K562 (cell line): ENCODE results near the gene TMEM248. TPM values are rescaled to one million over a fixed set of nuclear protein-coding genes. Genes with fewer than 3 reads are reported as not detected.

Experiments
- BACH1 ChIP-seq: fragments of 200-800 bp; sonication (Bioruptor generic); IDR thresholded peaks from 2 replicates; pipeline ENCODE4 v1.6.1; 2016; ENCODE audit warnings: missing genetic modification characterization, missing compliant biosample characterization
- CCAR2 ChIP-seq: fragments of 200-400 bp; formaldehyde crosslinking; IDR thresholded peaks from 2 replicates; pipeline ENCODE4 v1.6.1; 2017; ENCODE audit warnings: mild to moderate bottlenecking, low read depth, low read length
- CREM ChIP-seq: IDR thresholded peaks from 2 replicates; pipeline ENCODE4 v1.6.1; 2014; ENCODE audit warnings: antibody characterized with exemption, low read depth
- EHMT2 ChIP-seq: fragments of 450-650 bp; IDR thresholded peaks from 2 replicates; pipeline ENCODE4 v1.6.1; 2018; ENCODE audit warnings: antibody characterized with exemption
- GATAD2B ChIP-seq: fragments of 450-650 bp; IDR thresholded peaks from 2 replicates; pipeline ENCODE4 v1.6.1; 2017; ENCODE audit warnings: mild to moderate bottlenecking, borderline replicate concordance
- HLTF ChIP-seq: fragments of 450-650 bp; IDR thresholded peaks from 2 replicates; pipeline ENCODE4 v1.6.1; 2016
- HNRNPL ChIP-seq: fragments of 200-400 bp; formaldehyde crosslinking; IDR thresholded peaks from 2 replicates; pipeline ENCODE4 v1.6.1; 2017; ENCODE audit warnings: low read depth, mild to moderate bottlenecking, low read length
- KDM1A ChIP-seq, 2 experiments: fragments of 450-650 bp; IDR thresholded peaks; 2 replicates each; pipeline ENCODE4 v1.6.1; 2016; ENCODE audit warnings: mild to moderate bottlenecking in 2 of 2
- POLR2AphosphoS5 ChIP-seq: IDR thresholded peaks from 2 replicates; pipeline ENCODE4 v1.6.1; 2011; ENCODE audit warnings: mild to moderate bottlenecking, low read depth, low read length, moderate library complexity; ENCODE audit not compliant: control insufficient read depth, insufficient read depth
- POU5F1 ChIP-seq: fragments of 150-350 bp; IDR thresholded peaks from 2 replicates; pipeline ENCODE4 v1.6.1; 2014; ENCODE audit warnings: borderline replicate concordance, low read length, low read depth, mild to moderate bottlenecking; ENCODE audit not compliant: partially characterized antibody
- RBM17 ChIP-seq: fragments of 200-400 bp; formaldehyde crosslinking; IDR thresholded peaks from 2 replicates; pipeline ENCODE4 v1.6.1; 2017; ENCODE audit warnings: low read depth, mild to moderate bottlenecking, low read length, borderline replicate concordance
- RFX5 ChIP-seq: IDR thresholded peaks from 2 replicates; pipeline ENCODE4 v1.6.1; 2011; ENCODE audit warnings: low read depth, mild to moderate bottlenecking, improper control_type of control experiment, low read length
- SNRNP70 ChIP-seq: fragments of 200-400 bp; formaldehyde crosslinking; optimal IDR thresholded peaks from 2 replicates; pipeline ENCODE3; 2017; ENCODE audit warnings: low read depth, low read length
- SPI1 ChIP-seq: IDR thresholded peaks from 2 replicates; pipeline ENCODE4 v1.6.1; 2011; ENCODE audit warnings: low read depth, low read length, control low read depth, borderline replicate concordance
- TAF15 ChIP-seq: fragments of 200-400 bp; formaldehyde crosslinking; IDR thresholded peaks from 2 replicates; pipeline ENCODE4 v1.6.1; 2017; ENCODE audit warnings: mild to moderate bottlenecking, low read depth, low read length, moderate library complexity
- ZC3H8 ChIP-seq: fragments of 450-650 bp; IDR thresholded peaks from 2 replicates; pipeline ENCODE4 v1.6.1; 2017
- ZNF146 ChIP-seq: IDR thresholded peaks from one replicate; pipeline ENCODE4 v1.6.1; 2018; ENCODE audit warnings: missing compliant biosample characterization; ENCODE audit not compliant: unreplicated experiment
- ZNF76 ChIP-seq: fragments of 250-450 bp; sonication (Bioruptor Pico); IDR thresholded peaks from 2 replicates; pipeline ENCODE4 v1.4.0; 2020; ENCODE audit warnings: mild to moderate bottlenecking, moderate library complexity, borderline replicate concordance
- polyA plus RNA-seq, 8 experiments: library from polyadenylated mRNA; depleted of rRNA in 4 of 8; stranded (reverse) in 5 of 8; unstranded in 3 of 8; fragments of >200 nt; fragmentation: Nextera tagmentation in 2 of 8; fragmentation: Illumina TruSeq in 1 of 8; extraction: Ambion mirVana in 2 of 8; extraction: Trizol in 1 of 8; gene quantifications; 2 replicates each; pipeline versions ENCODE4 v1.2.1 to v1.2.3, GENCODE V29; 2011 to 2014; ENCODE audit warnings: inconsistent platforms in 1 of 8, missing spikeins in 1 of 8
- total RNA-seq, 7 experiments: library from RNA; depleted of rRNA in 6 of 7; stranded (reverse); fragments of >200 nt in 6 of 7; fragmentation: Illumina TruSeq in 2 of 7; extraction: Trizol in 2 of 7; gene quantifications; 2 replicates each; pipeline versions ENCODE4 v1.2.1 to v1.2.3, GENCODE V29; 2011 to 2021; ENCODE audit warnings: low replicate concordance in 1 of 7
- TF ChIP-seq, protein P1 (sequence below): fragments of 250-450 bp; sonication (Bioruptor Pico); IDR thresholded peaks from 2 replicates; pipeline ENCODE4 v1.8.0; 2021; ENCODE audit warnings: mild to moderate bottlenecking, moderate library complexity
- TF ChIP-seq, protein P2 (sequence below): fragments of 450-650 bp; conservative IDR thresholded peaks from 2 replicates; pipeline ENCODE4 v1.6.1; 2016; ENCODE audit warnings: missing genetic modification characterization, low read depth, mild to moderate bottlenecking, control low read depth, missing compliant biosample characterization
- TF ChIP-seq, protein P3 (sequence below): sonication (generic); formaldehyde crosslinking; IDR thresholded peaks from 2 replicates; pipeline ENCODE4 v1.8.0; 2023; ENCODE audit warnings: missing genetic modification reagents, mild to moderate bottlenecking, borderline replicate concordance

Gene TMEM248
- total and polyA plus RNA-seq, 9 of the 15 experiments (the other 6 are each of a cell fraction or from before 2014, with no cell fraction given): 6.3 to 132 (median 64.4) TPM

DNA sequence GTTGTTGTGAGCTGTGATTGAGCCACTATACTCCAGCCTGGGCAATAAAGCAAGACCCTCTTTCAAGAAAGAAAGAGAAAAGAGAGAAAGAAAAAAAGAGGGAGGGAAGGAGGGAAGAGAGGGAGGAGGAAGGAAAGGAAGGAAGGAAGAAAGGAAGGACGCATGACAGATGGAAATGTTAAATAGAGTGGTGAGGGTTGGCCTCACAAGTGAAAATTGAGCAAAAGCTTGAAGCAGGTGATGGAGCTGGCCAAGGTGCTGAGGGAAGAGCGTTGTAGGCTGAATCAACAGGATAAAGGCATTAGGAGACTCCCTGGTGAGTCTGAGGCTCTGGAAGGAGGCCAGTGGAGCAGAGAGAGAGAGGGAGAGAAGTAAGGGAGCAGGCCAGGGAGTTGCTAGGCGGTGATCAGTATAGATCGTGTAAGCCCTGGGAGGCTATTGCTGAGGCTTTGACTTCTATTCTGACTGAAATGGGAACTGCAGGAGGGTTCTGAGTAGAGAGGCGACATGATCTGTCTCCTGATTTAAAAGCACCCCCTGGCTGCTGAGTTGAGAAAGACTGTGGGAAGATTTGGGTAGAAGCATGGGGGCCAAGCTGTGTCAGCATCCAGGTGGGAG lies 26.5 kb upstream of the TMEM248 start (continued):
- TF ChIP-seq CREM (no peak), ZNF146 (CRISPR knock-in tag) (no peak), POU5F1 (no peak), RBM17 (no peak), KDM1A (IDR thresholded peaks at IDR 0.05) (no peak), TAF15 (no peak), SPI1 (no peak; the same call in 1 of the 2 replicates), POLR2AphosphoS5 (no peak), GATAD2B (no peak), HLTF (0 out of 2 replicates have a peak, but pooled peaks have one; percentile 21), BACH1 (no peak), CCAR2 (no peak), ZNF76 (CRISPR knock-in tag) (no peak), ZC3H8 (no peak), SNRNP70 (no peak), RFX5 (no peak), EHMT2 (peak; percentile 99), HNRNPL (no peak)
- TF ChIP-seq, protein P1, sequence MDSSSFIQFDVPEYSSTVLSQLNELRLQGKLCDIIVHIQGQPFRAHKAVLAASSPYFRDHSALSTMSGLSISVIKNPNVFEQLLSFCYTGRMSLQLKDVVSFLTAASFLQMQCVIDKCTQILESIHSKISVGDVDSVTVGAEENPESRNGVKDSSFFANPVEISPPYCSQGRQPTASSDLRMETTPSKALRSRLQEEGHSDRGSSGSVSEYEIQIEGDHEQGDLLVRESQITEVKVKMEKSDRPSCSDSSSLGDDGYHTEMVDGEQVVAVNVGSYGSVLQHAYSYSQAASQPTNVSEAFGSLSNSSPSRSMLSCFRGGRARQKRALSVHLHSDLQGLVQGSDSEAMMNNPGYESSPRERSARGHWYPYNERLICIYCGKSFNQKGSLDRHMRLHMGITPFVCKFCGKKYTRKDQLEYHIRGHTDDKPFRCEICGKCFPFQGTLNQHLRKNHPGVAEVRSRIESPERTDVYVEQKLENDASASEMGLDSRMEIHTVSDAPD (CRISPR knock-in tag): no peak
- TF ChIP-seq, protein P2, sequence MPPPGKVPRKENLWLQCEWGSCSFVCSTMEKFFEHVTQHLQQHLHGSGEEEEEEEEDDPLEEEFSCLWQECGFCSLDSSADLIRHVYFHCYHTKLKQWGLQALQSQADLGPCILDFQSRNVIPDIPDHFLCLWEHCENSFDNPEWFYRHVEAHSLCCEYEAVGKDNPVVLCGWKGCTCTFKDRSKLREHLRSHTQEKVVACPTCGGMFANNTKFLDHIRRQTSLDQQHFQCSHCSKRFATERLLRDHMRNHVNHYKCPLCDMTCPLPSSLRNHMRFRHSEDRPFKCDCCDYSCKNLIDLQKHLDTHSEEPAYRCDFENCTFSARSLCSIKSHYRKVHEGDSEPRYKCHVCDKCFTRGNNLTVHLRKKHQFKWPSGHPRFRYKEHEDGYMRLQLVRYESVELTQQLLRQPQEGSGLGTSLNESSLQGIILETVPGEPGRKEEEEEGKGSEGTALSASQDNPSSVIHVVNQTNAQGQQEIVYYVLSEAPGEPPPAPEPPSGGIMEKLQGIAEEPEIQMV: peak; percentile 57; the same call in 1 of the 2 replicates
- TF ChIP-seq, protein P3, sequence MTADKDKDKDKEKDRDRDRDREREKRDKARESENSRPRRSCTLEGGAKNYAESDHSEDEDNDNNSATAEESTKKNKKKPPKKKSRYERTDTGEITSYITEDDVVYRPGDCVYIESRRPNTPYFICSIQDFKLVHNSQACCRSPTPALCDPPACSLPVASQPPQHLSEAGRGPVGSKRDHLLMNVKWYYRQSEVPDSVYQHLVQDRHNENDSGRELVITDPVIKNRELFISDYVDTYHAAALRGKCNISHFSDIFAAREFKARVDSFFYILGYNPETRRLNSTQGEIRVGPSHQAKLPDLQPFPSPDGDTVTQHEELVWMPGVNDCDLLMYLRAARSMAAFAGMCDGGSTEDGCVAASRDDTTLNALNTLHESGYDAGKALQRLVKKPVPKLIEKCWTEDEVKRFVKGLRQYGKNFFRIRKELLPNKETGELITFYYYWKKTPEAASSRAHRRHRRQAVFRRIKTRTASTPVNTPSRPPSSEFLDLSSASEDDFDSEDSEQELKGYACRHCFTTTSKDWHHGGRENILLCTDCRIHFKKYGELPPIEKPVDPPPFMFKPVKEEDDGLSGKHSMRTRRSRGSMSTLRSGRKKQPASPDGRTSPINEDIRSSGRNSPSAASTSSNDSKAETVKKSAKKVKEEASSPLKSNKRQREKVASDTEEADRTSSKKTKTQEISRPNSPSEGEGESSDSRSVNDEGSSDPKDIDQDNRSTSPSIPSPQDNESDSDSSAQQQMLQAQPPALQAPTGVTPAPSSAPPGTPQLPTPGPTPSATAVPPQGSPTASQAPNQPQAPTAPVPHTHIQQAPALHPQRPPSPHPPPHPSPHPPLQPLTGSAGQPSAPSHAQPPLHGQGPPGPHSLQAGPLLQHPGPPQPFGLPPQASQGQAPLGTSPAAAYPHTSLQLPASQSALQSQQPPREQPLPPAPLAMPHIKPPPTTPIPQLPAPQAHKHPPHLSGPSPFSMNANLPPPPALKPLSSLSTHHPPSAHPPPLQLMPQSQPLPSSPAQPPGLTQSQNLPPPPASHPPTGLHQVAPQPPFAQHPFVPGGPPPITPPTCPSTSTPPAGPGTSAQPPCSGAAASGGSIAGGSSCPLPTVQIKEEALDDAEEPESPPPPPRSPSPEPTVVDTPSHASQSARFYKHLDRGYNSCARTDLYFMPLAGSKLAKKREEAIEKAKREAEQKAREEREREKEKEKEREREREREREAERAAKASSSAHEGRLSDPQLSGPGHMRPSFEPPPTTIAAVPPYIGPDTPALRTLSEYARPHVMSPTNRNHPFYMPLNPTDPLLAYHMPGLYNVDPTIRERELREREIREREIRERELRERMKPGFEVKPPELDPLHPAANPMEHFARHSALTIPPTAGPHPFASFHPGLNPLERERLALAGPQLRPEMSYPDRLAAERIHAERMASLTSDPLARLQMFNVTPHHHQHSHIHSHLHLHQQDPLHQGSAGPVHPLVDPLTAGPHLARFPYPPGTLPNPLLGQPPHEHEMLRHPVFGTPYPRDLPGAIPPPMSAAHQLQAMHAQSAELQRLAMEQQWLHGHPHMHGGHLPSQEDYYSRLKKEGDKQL: no peak
